Medulla oblongata (tissue), 1 donor: Measurements from ENCODE around the gene DDX41.

Experiments used
- DNase-seq: peaks from one replicate; pipeline ENCODE4 v3.0.0-alpha.2; 2015; ENCODE audit errors: extremely low spot score

The DDX41 gene

DNA sequence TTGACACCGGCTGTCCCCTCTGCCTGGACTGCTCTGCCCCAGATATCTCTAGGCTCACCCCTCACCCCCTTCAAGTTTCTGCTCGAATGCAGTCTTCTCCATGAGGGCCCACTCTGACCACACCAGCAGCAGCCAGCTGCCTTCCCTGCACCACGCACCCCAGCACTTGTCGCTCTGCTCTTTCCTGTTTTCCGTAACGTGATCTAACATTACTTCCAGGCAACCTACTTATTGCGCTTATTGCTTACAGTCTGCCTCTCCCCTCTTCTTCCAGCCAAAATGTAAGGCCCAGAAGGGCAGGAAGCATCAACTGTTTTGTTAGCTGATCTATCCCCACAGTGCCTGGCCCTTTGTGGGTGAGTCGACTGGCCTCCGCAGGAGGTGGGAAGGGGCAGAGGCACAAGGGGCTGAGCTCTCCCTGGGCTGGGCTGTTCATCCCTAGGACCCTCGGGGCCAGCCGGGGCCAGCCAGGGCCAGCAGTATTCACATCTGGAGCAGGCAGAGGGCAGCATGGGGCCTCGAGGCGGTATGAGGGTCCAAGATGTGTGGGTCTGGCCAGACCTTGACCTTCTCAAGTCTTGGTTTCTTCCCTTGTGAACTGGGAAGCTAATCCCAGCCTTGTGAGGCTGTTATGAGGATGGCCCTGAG is 31.7 kb downstream of the DDX41 start:
- DNase-seq: no peak

- DNase-seq: no peak
Measured at GRCh38 chr5:177483994-177484901, 32.5 kb downstream of the DDX41 start.

- DNase-seq: no peak
Measured at GRCh38 chr5:177483042-177483441, 33.7 kb downstream of the DDX41 start.

DNA sequence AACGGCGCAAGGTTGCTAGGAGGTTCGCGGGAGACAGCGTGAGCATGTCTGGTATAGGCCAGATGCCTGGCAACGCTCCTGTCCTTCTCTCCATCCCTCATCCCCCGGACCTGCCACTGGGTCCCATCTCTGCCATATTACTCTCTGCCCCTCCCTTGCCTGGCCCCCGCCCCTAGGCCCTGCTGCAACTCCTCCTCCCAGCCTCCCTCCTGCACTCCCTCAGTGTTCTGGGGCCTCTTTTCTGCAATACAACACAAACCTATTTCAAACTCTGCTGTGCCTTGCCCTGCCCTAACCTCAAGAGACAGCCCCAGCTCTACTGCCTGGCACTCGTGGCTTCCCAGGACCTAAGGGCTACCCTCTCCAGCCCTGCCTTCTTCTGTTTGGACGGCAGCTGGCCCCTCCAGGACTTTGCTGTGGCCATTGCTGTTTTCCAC is 34.4 kb downstream of the DDX41 start:
- DNase-seq: no peak

DNA sequence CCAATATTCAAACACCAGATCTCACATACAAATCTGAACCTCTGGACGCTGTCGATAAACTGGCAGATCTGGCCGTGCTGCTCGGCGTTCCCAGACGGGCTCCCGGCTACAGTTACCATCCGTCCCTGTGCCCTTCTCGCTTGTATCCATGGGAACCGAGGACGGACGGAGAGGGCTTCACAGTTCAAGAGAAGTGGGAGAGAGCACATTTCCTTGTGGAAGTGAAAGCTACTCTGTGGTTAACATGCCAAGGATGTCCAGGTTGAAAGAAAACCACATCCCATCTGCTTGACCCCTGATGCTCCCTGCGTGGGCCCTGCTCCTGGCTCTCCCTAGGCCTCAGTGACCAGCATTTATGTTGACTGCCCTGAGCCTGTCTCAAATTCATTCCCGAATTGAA is 37.0 kb downstream of the DDX41 start:
- DNase-seq: no peak

GRCh38 chr5:177478711-177479646 is 37.8 kb downstream of the DDX41 start:
- DNase-seq: peak; percentile 59

- DNase-seq: no peak
Measured at GRCh38 chr5:177477701-177478477, 38.9 kb downstream of the DDX41 start.

- DNase-seq: no peak
Measured at GRCh38 chr5:177476531-177477233, 40.1 kb downstream of the DDX41 start.

- DNase-seq: no peak
Measured at GRCh38 chr5:177475563-177476427, 41.0 kb downstream of the DDX41 start.

- DNase-seq: no peak
Measured at GRCh38 chr5:177474846-177475562, 41.8 kb downstream of the DDX41 start.

DNA sequence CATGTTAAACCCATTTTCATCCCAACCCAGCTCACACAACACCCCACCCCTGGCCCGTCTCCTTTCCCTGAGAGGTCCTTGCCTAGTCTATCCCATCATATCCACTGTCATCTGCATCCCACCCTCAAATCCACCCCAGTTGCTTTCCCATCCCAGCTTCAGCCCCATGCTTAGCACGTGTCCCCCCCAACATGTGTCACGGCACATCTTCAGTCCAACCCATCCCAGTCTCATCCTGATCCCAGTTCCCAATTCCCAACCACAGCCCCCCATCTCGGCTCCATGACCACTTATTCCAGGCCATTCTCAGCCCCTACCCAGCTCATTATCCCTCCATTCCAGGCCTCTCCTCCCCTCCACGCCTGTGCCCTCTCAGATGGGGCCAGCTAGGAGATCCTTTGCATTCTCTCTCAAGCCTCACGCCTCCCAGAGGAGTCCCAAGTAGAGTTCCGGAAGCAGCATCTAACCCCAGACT is 42.7 kb downstream of the DDX41 start:
- no peak for DNase-seq

DNA sequence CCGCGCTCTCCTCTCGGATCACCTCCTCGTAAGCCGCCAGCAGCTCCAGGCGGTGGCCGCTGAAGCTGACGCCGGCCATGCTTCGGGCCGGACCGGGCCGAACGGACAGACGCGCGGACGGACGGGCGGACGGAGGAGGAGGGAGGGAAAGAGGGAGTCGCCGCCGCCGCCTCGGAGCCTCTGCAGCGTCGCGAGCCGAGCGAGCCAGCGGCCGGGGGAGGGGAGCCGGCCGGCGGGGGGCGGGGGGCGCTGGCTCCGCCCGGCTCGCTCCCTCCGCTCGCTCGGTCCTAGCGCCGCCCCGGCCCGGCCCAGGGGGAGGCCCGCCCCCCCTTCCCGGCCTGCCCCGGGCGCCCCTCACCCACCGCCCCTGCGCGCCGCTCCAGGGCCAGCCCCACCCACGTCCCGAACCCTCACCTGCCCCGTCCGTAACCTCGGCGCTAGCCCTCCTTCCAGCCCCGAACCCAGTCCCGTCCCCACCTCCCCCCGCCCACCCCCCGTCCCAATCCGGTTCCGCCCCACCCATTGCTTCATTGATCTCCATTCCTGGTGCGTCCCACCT is 43.2 kb downstream of the DDX41 start, which contains the start of gene DBN1:
TSS of gene DBN1 (minus strand) at position 192 of the 559 bp plus-strand sequence. CDS start at position 79, 113 bp downstream.
- peak; percentile 27 for DNase-seq

GRCh38 chr5:177472460-177473442 is 44.0 kb downstream of the DDX41 start:
- DNase-seq: no peak

DNA sequence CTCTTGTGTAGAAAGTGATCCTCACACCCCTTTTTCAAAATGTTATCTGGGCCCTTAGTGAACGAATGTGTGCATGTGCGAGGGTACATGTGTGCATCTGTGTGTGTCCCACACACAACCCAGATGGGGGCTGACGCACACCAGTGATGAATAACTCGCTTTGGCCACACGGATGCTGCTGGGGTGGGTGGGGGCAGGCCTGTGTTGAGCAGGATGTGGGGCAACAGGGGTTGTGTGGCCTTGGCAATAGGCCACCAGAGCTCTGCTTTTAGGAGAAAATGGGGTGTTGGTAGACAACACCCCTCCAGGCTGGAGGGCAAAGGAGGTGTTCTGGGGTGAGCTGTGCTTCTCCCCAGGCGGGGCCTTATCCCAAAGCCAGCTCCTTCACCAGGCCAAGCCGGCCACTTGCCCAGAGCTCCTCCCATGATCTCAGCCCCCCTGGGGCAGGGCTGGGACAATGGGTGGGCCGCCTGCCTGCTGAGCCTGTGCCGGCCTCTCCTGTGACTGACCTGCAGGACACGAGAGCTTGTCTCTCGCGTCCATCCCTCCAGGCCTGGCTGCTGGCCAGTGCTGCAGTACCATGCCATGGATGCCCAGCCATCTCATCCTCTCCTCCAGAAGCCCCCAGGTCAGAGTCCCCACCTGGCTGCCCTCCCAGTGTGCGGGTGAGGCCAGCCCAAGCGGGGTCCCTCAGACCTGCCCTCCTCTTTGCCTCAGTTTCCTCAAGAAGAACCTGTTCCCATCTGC is 45.0 kb downstream of the DDX41 start:
- no peak for DNase-seq

DNA sequence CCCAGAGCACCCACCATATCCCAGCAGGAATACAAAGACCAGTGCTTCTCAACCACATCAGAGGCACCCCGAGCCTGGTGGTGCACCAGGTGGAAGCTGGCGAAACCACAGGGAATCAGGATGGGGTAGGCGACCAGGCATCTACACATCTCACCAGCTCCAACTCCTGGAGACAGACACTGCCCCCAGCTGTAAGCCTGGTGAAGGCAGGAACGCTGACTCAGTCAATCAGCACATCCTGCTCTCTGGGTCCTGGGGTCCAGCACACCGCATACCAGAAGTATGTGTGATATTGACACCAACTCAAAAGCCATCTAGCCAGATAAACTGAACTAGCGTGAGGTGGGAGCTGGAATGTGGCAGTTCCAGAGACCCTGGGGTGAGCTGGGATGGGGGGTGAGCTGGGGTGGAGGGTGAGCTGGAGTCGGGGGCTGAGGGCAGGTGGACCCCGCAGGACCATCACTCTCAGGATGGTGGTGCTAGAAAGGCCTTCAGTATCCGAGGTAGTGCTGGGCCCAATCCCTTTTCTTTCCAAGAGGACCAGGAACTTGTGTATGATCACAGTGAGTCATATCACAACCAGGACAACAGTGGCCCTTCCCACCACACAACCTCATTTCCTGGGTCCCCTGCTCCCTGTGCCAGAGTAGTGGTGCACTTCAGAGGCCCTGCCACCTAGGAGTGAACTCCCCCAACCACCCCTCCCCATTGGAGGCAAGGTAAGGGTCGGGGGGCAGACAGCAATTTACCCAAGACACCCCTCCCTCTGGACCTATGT is 45.8 kb downstream of the DDX41 start:
- no peak for DNase-seq
